GM12874 (cell line): ENCODE results near the gene NPR3.

Experiments
- TF ChIP-seq, protein P1 (sequence below): IDR thresholded peaks from 2 replicates; pipeline ENCODE4 v1.5.1; 2011; ENCODE audit warnings: low read depth, mild to moderate bottlenecking, control low read depth, low read length, moderate library complexity; ENCODE audit not compliant: insufficient read depth

NPR3 gene

DNA sequence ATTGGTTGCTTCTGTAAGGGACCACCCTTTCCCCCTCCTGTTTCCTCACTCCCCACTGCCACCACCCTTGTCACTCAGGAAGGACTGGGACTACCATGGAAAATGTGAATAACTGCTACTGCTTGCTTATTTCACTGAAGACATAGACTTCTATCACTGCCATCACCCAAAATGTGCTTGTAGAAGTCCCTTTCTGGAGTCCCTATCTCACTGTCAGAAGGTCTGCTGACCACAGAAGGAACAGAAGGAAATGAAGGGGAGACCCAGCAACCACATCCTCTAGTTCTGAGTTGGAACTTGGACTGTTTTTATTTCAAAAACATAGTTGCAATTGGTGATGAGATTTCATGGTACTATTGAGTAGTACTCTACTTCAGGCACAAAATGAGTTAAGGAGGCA, 122.5 kb downstream of the NPR3 start:
- TF ChIP-seq, protein P1, sequence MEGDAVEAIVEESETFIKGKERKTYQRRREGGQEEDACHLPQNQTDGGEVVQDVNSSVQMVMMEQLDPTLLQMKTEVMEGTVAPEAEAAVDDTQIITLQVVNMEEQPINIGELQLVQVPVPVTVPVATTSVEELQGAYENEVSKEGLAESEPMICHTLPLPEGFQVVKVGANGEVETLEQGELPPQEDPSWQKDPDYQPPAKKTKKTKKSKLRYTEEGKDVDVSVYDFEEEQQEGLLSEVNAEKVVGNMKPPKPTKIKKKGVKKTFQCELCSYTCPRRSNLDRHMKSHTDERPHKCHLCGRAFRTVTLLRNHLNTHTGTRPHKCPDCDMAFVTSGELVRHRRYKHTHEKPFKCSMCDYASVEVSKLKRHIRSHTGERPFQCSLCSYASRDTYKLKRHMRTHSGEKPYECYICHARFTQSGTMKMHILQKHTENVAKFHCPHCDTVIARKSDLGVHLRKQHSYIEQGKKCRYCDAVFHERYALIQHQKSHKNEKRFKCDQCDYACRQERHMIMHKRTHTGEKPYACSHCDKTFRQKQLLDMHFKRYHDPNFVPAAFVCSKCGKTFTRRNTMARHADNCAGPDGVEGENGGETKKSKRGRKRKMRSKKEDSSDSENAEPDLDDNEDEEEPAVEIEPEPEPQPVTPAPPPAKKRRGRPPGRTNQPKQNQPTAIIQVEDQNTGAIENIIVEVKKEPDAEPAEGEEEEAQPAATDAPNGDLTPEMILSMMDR: no peak

DNA sequence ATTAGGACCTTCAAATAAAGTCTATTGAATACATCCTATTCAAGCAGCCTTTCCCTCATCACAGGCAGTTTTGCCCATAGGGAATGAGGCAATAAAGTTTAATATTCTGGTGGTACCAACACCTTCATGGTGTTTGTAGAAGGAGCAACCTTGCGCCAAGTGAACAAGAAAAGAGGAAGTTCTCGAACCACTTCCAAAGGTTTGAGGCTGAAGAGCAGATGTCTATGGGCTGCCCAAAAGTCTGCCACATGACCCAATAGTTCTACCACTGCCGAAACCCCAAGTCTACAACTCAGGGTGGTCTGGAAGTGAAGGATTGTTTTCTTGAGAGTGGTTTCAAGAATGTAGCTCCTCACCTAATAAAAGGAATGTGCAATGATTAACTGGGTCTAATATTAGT, 123.1 kb downstream of the NPR3 start:
- TF ChIP-seq, protein P1: no peak

DNA sequence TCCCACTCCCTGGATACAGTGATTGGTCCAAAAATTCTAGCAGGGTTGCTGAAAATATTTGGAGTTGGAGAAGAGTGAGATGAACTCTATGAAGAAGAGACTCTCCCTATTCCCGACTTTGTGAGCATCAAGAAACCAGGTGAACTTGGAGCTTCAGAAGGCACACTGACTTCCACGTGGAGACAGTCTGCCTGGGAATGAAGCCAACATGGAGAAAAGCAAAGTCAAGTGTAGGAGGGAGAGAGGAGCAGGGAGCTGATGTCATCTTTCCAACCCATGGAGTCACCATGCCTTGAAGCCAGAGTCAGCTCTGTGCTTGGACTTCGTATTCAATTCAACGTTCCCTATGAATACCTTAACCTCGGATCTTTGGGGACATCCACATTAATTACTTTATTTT, 125.1 kb downstream of the NPR3 start:
- TF ChIP-seq, protein P1: no peak

DNA sequence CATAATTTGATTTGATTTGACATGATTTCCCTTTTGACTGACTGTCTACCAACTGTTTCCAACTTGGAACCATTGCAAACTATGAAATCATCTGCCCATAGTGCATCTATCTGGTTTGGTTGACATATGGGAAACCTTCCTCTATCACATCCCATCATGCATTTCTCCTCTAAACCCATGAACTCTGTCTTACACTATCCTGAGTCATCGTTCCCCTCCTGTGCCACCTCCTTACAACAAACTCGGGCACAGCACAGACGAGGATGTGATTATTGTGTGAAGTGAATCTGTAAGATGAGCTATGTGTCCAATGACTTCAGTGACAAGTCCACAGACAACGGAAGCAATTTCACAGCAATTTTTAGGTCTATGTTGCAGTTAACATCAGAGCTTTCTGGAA, 126.1 kb downstream of the NPR3 start:
- TF ChIP-seq, protein P1: no peak

DNA sequence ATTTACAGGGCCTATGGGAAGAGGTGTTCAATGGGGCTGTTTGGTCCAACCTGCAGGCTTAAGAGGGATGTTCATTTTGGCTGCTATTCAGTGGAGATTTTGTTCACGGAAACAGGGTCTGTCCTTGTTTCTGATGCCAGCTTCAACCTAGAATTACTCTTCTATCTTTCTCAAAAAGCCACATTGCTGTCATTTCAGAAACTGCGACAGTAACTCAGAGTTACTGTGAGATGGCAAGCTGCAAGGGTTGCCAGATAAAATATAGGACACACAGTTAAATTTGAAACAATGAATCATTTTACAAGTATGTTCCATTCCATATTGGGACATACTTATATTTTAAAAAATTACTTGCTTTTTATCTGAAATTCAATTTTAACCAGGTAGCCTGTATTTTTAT, 128.0 kb downstream of the NPR3 start:
- TF ChIP-seq, protein P1: no peak

DNA sequence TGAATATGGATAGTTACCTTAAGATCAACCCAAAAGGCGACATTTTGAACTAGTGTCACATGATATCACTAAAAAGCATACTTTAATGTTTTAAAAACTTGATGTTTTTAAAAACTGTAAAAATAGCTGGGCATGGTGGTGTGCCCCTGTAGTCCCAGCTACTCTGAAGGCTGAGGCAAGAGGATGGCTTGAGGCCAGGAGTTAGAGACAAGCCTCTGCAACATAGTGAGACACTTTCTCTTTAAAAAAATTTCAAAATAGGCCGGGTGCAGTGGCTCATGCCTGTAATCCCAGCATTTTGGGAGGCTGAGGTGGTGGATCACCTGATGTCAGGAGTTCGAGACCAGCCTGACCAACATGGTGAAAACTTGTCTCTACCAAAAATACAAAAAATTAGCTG, 129.5 kb downstream of the NPR3 start:
- TF ChIP-seq, protein P1: no peak
